ENCODE measurements around the gene SAMD13.

The SAMD13 gene

GRCh38 chr1:84303314-84303830 lies 1.9 kb downstream of the SAMD13 start:
- no peak for TF ChIP-seq CTCF (IDR thresholded peaks at IDR 0.05)
- H3K9me3 Mint-ChIP-seq: peaks cover 14% of the 10 kb centered on the region
- DNase-seq: no peak
- H3K27ac Mint-ChIP-seq: peak overlapping the region; percentile 97
- H3K36me3 Mint-ChIP-seq (ENCODE audit: low read depth): peaks cover 13% of the 10 kb centered on the region
- H3K4me1 Mint-ChIP-seq: peaks cover 59% of the 10 kb centered on the region
- peaks cover 3% of the 10 kb centered on the region for H3K27me3 Mint-ChIP-seq (ENCODE audit: low read depth, poor library complexity)
- peak overlapping the region; percentile 78 for H3K4me3 Mint-ChIP-seq

GRCh38 chr1:84307398-84307797 lies 5.9 kb downstream of the SAMD13 start:
- Mint-ChIP-seq H3K27ac (no peak overlapping the region), H3K4me1 (peaks cover 24% of the 10 kb centered on the region), H3K36me3 (ENCODE audit: low read depth) (peaks cover 13% of the 10 kb centered on the region), H3K9me3 (peaks cover 14% of the 10 kb centered on the region), H3K27me3 (ENCODE audit: low read depth, poor library complexity) (no peaks in the 10 kb centered on the region), H3K4me3 (no peak overlapping the region)
- DNase-seq: no peak
- no peak for TF ChIP-seq CTCF (IDR thresholded peaks at IDR 0.05)

- peaks cover 21% of the 10 kb centered on the region for H3K9me3 Mint-ChIP-seq
- TF ChIP-seq CTCF (IDR thresholded peaks at IDR 0.05): no peak
- no peaks in the 10 kb centered on the region for H3K27me3 Mint-ChIP-seq (ENCODE audit: low read depth, poor library complexity)
- peaks cover 16% of the 10 kb centered on the region for H3K36me3 Mint-ChIP-seq (ENCODE audit: low read depth)
- H3K4me3 Mint-ChIP-seq: no peak overlapping the region
- no peaks in the 10 kb centered on the region for H3K4me1 Mint-ChIP-seq
- no peak for DNase-seq
- H3K27ac Mint-ChIP-seq: no peak overlapping the region
These were observed 9.8 kb downstream of the SAMD13 start for GRCh38 chr1:84311296-84311695.

- peaks cover 17% of the 10 kb centered on the region for H3K36me3 Mint-ChIP-seq (ENCODE audit: low read depth)
- no peak overlapping the region for H3K4me3 Mint-ChIP-seq
- peaks cover 26% of the 10 kb centered on the region for H3K9me3 Mint-ChIP-seq
- H3K4me1 Mint-ChIP-seq: peaks cover 4% of the 10 kb centered on the region
- TF ChIP-seq CTCF (IDR thresholded peaks at IDR 0.05): no peak
- DNase-seq: no peak
- H3K27me3 Mint-ChIP-seq (ENCODE audit: low read depth, poor library complexity): no peaks in the 10 kb centered on the region
- H3K27ac Mint-ChIP-seq: no peak overlapping the region
These were observed 18.2 kb downstream of the SAMD13 start for GRCh38 chr1:84319662-84320061.

GRCh38 chr1:84327830-84328229 lies 26.3 kb downstream of the SAMD13 start:
- Mint-ChIP-seq H3K27me3 (ENCODE audit: low read depth, poor library complexity) (peaks cover 4% of the 10 kb centered on the region), H3K4me3 (no peak overlapping the region), H3K36me3 (ENCODE audit: low read depth) (peaks cover 30% of the 10 kb centered on the region), H3K9me3 (peaks cover 24% of the 10 kb centered on the region), H3K27ac (no peak overlapping the region), H3K4me1 (no peaks in the 10 kb centered on the region)
- no peak for TF ChIP-seq CTCF (IDR thresholded peaks at IDR 0.05)
- DNase-seq: no peak

Measured in nephron progenitor cell (in vitro differentiated cells).